NCI-H1436 treated with DMSO at 0.1 percent for 48 hours (cell line): Measurements from ENCODE around the gene OR1C1.
"Not testable (repeated sequence)": the region's sequence is repeated elsewhere in the genome, so short reads cannot be mapped to it uniquely, and the experiment has no call there.

Source experiments
- DNase-seq: peaks from one replicate; lab custom pipeline; 2025; lab: John Stamatoyannopoulos, UW

The OR1C1 gene

GRCh38 chr1:247760456-247760855, at the start of gene OR1C1:
OR1C1 (minus strand) TSS chr1:247760556; CDS start chr1:247758406, 2,150 bp downstream.
- no peak for DNase-seq

GRCh38 chr1:247797518-247797917, 37.2 kb upstream of the OR1C1 start:
- DNase-seq, result no peak

GRCh38 chr1:247769603-247770002, 9.2 kb upstream of the OR1C1 start:
- no peak for DNase-seq

- DNase-seq, result not testable (repeated sequence)
Observed at GRCh38 chr1:247754311-247754710, 6.0 kb downstream of the OR1C1 start.

GRCh38 chr1:247749870-247750269, 10.5 kb downstream of the OR1C1 start:
- DNase-seq, result no peak

- DNase-seq, result no peak
Observed at GRCh38 chr1:247748041-247748440, 12.3 kb downstream of the OR1C1 start, which contains the start of gene OR14A2. OR14A2 (minus strand) TSS chr1:247748141.

GRCh38 chr1:247747616-247748015, 12.7 kb downstream of the OR1C1 start:
- no peak for DNase-seq

GRCh38 chr1:247746391-247746935, 13.9 kb downstream of the OR1C1 start:
- DNase-seq, result no peak

GRCh38 chr1:247742215-247742760, 18.1 kb downstream of the OR1C1 start:
- DNase-seq, result not testable (repeated sequence)

- no peak for DNase-seq
Observed at GRCh38 chr1:247741756-247742155, 18.6 kb downstream of the OR1C1 start.

GRCh38 chr1:247740721-247741120, 19.6 kb downstream of the OR1C1 start:
- DNase-seq, result no peak

GRCh38 chr1:247738315-247738714, 22.0 kb downstream of the OR1C1 start, which contains the start of gene OR14K1:
OR14K1 (plus strand) TSS chr1:247738615; CDS start chr1:247738615, 0 bp downstream.
- DNase-seq, result no peak

GRCh38 chr1:247721222-247721621, 39.1 kb downstream of the OR1C1 start:
- no peak for DNase-seq

- DNase-seq, result no peak
Observed at GRCh38 chr1:247716546-247716945, 43.8 kb downstream of the OR1C1 start, which contains the start of gene OR6F1. OR6F1 (minus strand) TSS chr1:247716646; CDS start chr1:247712755, 3,891 bp downstream.

GRCh38 chr1:247713753-247714152, 46.6 kb downstream of the OR1C1 start:
- DNase-seq, result no peak

GRCh38 chr1:247710681-247711080, 49.7 kb downstream of the OR1C1 start:
- not testable (repeated sequence) for DNase-seq
